H54 (cell line): Measurements from ENCODE around the gene MAGEB6B.
"Not testable (repeated sequence)": the region's sequence is repeated elsewhere in the genome, so short reads cannot be mapped to it uniquely, and the experiment has no call there.

Experiments
- DNase-seq: peaks from one replicate; pipeline ENCODE4 v3.0.0; 2011; ENCODE audit warnings: low spot score, mixed read lengths; ENCODE audit not compliant: insufficient read length
- FAIRE-seq: peaks from 3 replicates; lab custom pipeline; 2011; peaks lifted over from hg19 to GRCh38; lab: Jason Lieb, UNC
- POLR2A ChIP-seq: IDR thresholded peaks from 2 replicates; pipeline ENCODE4 v1.6.1; 2011; ENCODE audit warnings: low read depth, mild to moderate bottlenecking, low read length

The MAGEB6B gene

GRCh38 chrX:26160301-26160700 is at the start of gene MAGEB6B:
MAGEB6B (plus strand) TSS chrX:26160601; CDS start chrX:26160601, 0 bp downstream.
- no peak for TF ChIP-seq POLR2A
- DNase-seq, result no peak
- no peak for FAIRE-seq

- FAIRE-seq (no peak), DNase-seq (no peak)
- TF ChIP-seq POLR2A, result no peak
Measured at GRCh38 chrX:26138274-26138673, 22.1 kb upstream of the MAGEB6B start, which contains the start of gene MAGEB18. MAGEB18 (plus strand) TSS chrX:26138343; CDS start chrX:26138986, 643 bp downstream.

GRCh38 chrX:26146024-26146423 is 14.4 kb upstream of the MAGEB6B start:
- FAIRE-seq (no peak), DNase-seq (no peak)
- no peak for TF ChIP-seq POLR2A

GRCh38 chrX:26192204-26192603 is 31.8 kb downstream of the MAGEB6B start, which contains the start of gene MAGEB6:
MAGEB6 (plus strand) TSS chrX:26192440; CDS start chrX:26193847, 1,407 bp downstream.
- DNase-seq (no peak), FAIRE-seq (no peak)
- TF ChIP-seq POLR2A, result no peak

- DNase-seq, result no peak
- FAIRE-seq, result no peak
- no peak for TF ChIP-seq POLR2A
Measured at GRCh38 chrX:26203561-26203960, 43.2 kb downstream of the MAGEB6B start.

GRCh38 chrX:26204717-26205116 is 44.3 kb downstream of the MAGEB6B start:
- not testable (repeated sequence) for FAIRE-seq, DNase-seq

GRCh38 chrX:26208012-26208411 is 47.6 kb downstream of the MAGEB6B start:
- DNase-seq, result no peak
- TF ChIP-seq POLR2A, result no peak
- no peak for FAIRE-seq
